ENCODE data around the gene AMER2.

Gene AMER2

GRCh38 chr13:25192936-25193335 lies 20.8 kb upstream of the AMER2 start:
- Histone ChIP-seq H3K9ac (ENCODE audit: insufficient read length, low read depth) (no peak overlapping the region), H3K9me3 (ENCODE audit: insufficient read depth, low read length) (no peaks in the 10 kb centered on the region; the same call in 1 of the 2 replicates), H3K4me1 (ENCODE audit: insufficient read depth, insufficient read length) (no peaks in the 10 kb centered on the region), H3K4me3 (ENCODE audit: insufficient read length, low read depth) (no peak overlapping the region), H3K36me3 (ENCODE audit: insufficient read depth, insufficient read length, low read length) (no peaks in the 10 kb centered on the region), H3K27me3 (ENCODE audit: insufficient read depth, insufficient read length) (no peaks in the 10 kb centered on the region)
- TF ChIP-seq YY1 (IDR thresholded peaks at IDR 0.05; ENCODE audit: insufficient read depth, insufficient read length) = no peak
- TF ChIP-seq SUZ12 (IDR thresholded peaks at IDR 0.05; ENCODE audit: extremely low read depth, insufficient read depth, insufficient read length) = no peak
- no peak for TF ChIP-seq ZNF274 (IDR thresholded peaks at IDR 0.05; ENCODE audit: low read depth, low read length)
- DNase-seq (ENCODE audit: low read depth, low spot score) = no peak

- TF ChIP-seq ZNF274 (IDR thresholded peaks at IDR 0.05; ENCODE audit: low read depth, low read length) (no peak), YY1 (IDR thresholded peaks at IDR 0.05; ENCODE audit: insufficient read depth, insufficient read length) (no peak), SUZ12 (IDR thresholded peaks at IDR 0.05; ENCODE audit: extremely low read depth, insufficient read depth, insufficient read length) (no peak)
- Histone ChIP-seq H3K9ac (ENCODE audit: insufficient read length, low read depth) (no peak overlapping the region), H3K9me3 (ENCODE audit: insufficient read depth, low read length) (no peaks in the 10 kb centered on the region; the same call in 1 of the 2 replicates), H3K4me3 (ENCODE audit: insufficient read length, low read depth) (no peak overlapping the region), H3K36me3 (ENCODE audit: insufficient read depth, insufficient read length, low read length) (no peaks in the 10 kb centered on the region), H3K27me3 (ENCODE audit: insufficient read depth, insufficient read length) (no peaks in the 10 kb centered on the region), H3K4me1 (ENCODE audit: insufficient read depth, insufficient read length) (no peaks in the 10 kb centered on the region)
- DNase-seq (ENCODE audit: low read depth, low spot score) = no peak
Observed at GRCh38 chr13:25192489-25192888, 20.4 kb upstream of the AMER2 start.

- no peak overlapping the region for H3K9ac ChIP-seq (ENCODE audit: insufficient read length, low read depth)
- no peak for DNase-seq (ENCODE audit: low read depth, low spot score)
- H3K4me1 ChIP-seq (ENCODE audit: insufficient read depth, insufficient read length) = no peaks in the 10 kb centered on the region
- no peak overlapping the region for H3K4me3 ChIP-seq (ENCODE audit: insufficient read length, low read depth)
- no peaks in the 10 kb centered on the region for H3K36me3 ChIP-seq (ENCODE audit: insufficient read depth, insufficient read length, low read length)
- no peaks in the 10 kb centered on the region for H3K27me3 ChIP-seq (ENCODE audit: insufficient read depth, insufficient read length)
- TF ChIP-seq SUZ12 (IDR thresholded peaks at IDR 0.05; ENCODE audit: extremely low read depth, insufficient read depth, insufficient read length) = no peak
- TF ChIP-seq ZNF274 (IDR thresholded peaks at IDR 0.05; ENCODE audit: low read depth, low read length) = no peak
- H3K9me3 ChIP-seq (ENCODE audit: insufficient read depth, low read length) = no peaks in the 10 kb centered on the region; the same call in 1 of the 2 replicates
Observed at GRCh38 chr13:25192052-25192451, 20.0 kb upstream of the AMER2 start.

GRCh38 chr13:25190771-25191170 lies 18.7 kb upstream of the AMER2 start:
- H3K9me3 ChIP-seq (ENCODE audit: insufficient read depth, low read length) = no peaks in the 10 kb centered on the region; the same call in 1 of the 2 replicates
- DNase-seq (ENCODE audit: low read depth, low spot score) = no peak
- H3K4me1 ChIP-seq (ENCODE audit: insufficient read depth, insufficient read length) = no peaks in the 10 kb centered on the region
- H3K36me3 ChIP-seq (ENCODE audit: insufficient read depth, insufficient read length, low read length) = no peaks in the 10 kb centered on the region
- TF ChIP-seq ZNF274 (IDR thresholded peaks at IDR 0.05; ENCODE audit: low read depth, low read length) (no peak), SUZ12 (IDR thresholded peaks at IDR 0.05; ENCODE audit: extremely low read depth, insufficient read depth, insufficient read length) (no peak), YY1 (IDR thresholded peaks at IDR 0.05; ENCODE audit: insufficient read depth, insufficient read length) (no peak)
- H3K4me3 ChIP-seq (ENCODE audit: insufficient read length, low read depth) = no peak overlapping the region
- no peak overlapping the region for H3K9ac ChIP-seq (ENCODE audit: insufficient read length, low read depth)
- H3K27me3 ChIP-seq (ENCODE audit: insufficient read depth, insufficient read length) = no peaks in the 10 kb centered on the region

- Histone ChIP-seq H3K4me3 (ENCODE audit: insufficient read length, low read depth) (no peak overlapping the region), H3K9ac (ENCODE audit: insufficient read length, low read depth) (no peak overlapping the region), H3K9me3 (ENCODE audit: insufficient read depth, low read length) (no peaks in the 10 kb centered on the region; the same call in 1 of the 2 replicates), H3K27me3 (ENCODE audit: insufficient read depth, insufficient read length) (no peaks in the 10 kb centered on the region), H3K4me1 (ENCODE audit: insufficient read depth, insufficient read length) (no peaks in the 10 kb centered on the region), H3K36me3 (ENCODE audit: insufficient read depth, insufficient read length, low read length) (no peaks in the 10 kb centered on the region)
- DNase-seq (ENCODE audit: low read depth, low spot score) = no peak
- no peak for TF ChIP-seq ZNF274 (IDR thresholded peaks at IDR 0.05; ENCODE audit: low read depth, low read length)
- no peak for TF ChIP-seq YY1 (IDR thresholded peaks at IDR 0.05; ENCODE audit: insufficient read depth, insufficient read length)
- TF ChIP-seq SUZ12 (IDR thresholded peaks at IDR 0.05; ENCODE audit: extremely low read depth, insufficient read depth, insufficient read length) = no peak
Observed at GRCh38 chr13:25190256-25190655, 18.2 kb upstream of the AMER2 start.

DNA sequence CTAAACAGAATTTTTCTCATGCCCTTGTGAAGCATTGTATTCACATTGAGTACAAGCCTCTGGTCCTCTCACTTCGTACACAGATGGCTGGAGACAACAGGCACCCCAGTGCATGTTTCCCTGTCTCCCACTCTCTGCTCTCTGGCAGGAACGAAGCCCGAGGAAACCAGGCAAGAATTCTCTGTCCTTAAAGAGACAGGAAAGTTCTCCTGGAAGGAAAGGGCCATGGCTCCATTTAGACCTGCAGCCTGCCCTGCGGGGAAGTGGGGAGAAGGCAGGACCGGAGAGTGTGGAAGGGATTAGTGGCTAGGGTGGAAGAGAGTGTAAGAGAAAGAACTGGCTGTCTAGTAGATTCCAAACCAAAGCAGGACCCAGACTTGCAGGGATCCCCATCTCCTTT lies 15.5 kb upstream of the AMER2 start:
- Histone ChIP-seq H3K4me1 (ENCODE audit: insufficient read depth, insufficient read length) (no peaks in the 10 kb centered on the region), H3K27me3 (ENCODE audit: insufficient read depth, insufficient read length) (no peaks in the 10 kb centered on the region), H3K9ac (ENCODE audit: insufficient read length, low read depth) (no peak overlapping the region), H3K4me3 (ENCODE audit: insufficient read length, low read depth) (no peak overlapping the region), H3K36me3 (ENCODE audit: insufficient read depth, insufficient read length, low read length) (no peaks in the 10 kb centered on the region), H3K9me3 (ENCODE audit: insufficient read depth, low read length) (no peaks in the 10 kb centered on the region)
- no peak for DNase-seq (ENCODE audit: low read depth, low spot score)
- no peak for TF ChIP-seq ZNF274 (IDR thresholded peaks at IDR 0.05; ENCODE audit: low read depth, low read length)
- no peak for TF ChIP-seq SUZ12 (IDR thresholded peaks at IDR 0.05; ENCODE audit: extremely low read depth, insufficient read depth, insufficient read length)
- TF ChIP-seq YY1 (IDR thresholded peaks at IDR 0.05; ENCODE audit: insufficient read depth, insufficient read length) = no peak

DNA sequence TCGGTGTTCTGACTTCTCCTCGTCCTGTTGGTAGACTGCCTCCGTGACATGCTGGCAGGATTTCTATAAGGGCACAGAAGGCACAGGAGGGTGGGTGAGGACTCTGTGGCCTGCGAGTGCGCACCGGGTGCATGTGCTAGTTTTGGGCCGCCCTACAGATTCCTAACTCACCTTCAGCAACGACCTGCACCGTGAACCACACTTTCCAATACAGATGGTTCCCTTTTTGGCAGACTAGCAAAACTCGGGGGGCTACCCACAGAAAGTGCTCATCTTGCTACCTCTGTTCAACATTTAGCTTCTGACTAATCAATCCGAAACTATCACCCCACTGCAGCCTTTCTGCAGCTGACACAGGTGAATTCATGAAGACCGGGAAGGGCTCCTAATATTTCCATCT lies 14.1 kb upstream of the AMER2 start:
- Histone ChIP-seq H3K36me3 (ENCODE audit: insufficient read depth, insufficient read length, low read length) (no peaks in the 10 kb centered on the region), H3K9ac (ENCODE audit: insufficient read length, low read depth) (no peak overlapping the region), H3K27me3 (ENCODE audit: insufficient read depth, insufficient read length) (no peaks in the 10 kb centered on the region), H3K4me3 (ENCODE audit: insufficient read length, low read depth) (no peak overlapping the region), H3K4me1 (ENCODE audit: insufficient read depth, insufficient read length) (no peaks in the 10 kb centered on the region), H3K9me3 (ENCODE audit: insufficient read depth, low read length) (no peaks in the 10 kb centered on the region)
- TF ChIP-seq YY1 (IDR thresholded peaks at IDR 0.05; ENCODE audit: insufficient read depth, insufficient read length) (no peak), ZNF274 (IDR thresholded peaks at IDR 0.05; ENCODE audit: low read depth, low read length) (no peak), SUZ12 (IDR thresholded peaks at IDR 0.05; ENCODE audit: extremely low read depth, insufficient read depth, insufficient read length) (no peak)
- DNase-seq (ENCODE audit: low read depth, low spot score) = no peak
